ENCODE measurements around the gene TKT. TPM values are rescaled to one million over a fixed set of nuclear protein-coding genes. Genes with fewer than 3 reads are reported as not detected.

TKT gene
- total RNA-seq, 4 donors from 2014 or later = 130 to 171 (median 145) TPM

DNA sequence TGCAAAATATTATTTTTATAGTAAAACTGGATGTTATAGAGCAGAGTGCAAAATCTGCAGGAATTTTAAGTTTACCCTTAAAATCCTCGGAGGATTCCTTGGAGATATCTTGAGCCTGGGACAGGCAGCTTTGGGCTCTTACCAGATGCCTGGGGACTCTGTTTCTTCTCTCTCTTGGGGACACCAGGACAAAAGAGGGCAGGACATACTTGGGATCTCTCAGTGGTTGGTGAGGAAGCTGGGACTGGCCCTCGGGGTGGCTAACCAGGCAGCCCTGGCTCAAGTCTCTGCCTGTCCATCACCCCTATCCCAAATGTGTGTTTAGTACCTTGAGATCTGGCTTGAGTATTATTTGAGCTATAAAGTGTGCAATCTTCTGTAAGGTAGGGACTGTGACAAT is 38.6 kb downstream of the TKT start:
- TF ChIP-seq, protein P1, sequence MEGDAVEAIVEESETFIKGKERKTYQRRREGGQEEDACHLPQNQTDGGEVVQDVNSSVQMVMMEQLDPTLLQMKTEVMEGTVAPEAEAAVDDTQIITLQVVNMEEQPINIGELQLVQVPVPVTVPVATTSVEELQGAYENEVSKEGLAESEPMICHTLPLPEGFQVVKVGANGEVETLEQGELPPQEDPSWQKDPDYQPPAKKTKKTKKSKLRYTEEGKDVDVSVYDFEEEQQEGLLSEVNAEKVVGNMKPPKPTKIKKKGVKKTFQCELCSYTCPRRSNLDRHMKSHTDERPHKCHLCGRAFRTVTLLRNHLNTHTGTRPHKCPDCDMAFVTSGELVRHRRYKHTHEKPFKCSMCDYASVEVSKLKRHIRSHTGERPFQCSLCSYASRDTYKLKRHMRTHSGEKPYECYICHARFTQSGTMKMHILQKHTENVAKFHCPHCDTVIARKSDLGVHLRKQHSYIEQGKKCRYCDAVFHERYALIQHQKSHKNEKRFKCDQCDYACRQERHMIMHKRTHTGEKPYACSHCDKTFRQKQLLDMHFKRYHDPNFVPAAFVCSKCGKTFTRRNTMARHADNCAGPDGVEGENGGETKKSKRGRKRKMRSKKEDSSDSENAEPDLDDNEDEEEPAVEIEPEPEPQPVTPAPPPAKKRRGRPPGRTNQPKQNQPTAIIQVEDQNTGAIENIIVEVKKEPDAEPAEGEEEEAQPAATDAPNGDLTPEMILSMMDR (IDR thresholded peaks at IDR 0.05) = no peak
- TF ChIP-seq POLR2A (IDR thresholded peaks at IDR 0.05) = no peak
- no peak for DNase-seq
- H3K4me1 ChIP-seq = no peaks in the 10 kb centered on the region
- no peak overlapping the region for H3K27ac ChIP-seq
- no peaks in the 10 kb centered on the region for H3K9me3 ChIP-seq
- no peaks in the 10 kb centered on the region for H3K27me3 ChIP-seq
- no peaks in the 10 kb centered on the region for H3K36me3 ChIP-seq
- no peak overlapping the region for H3K4me3 ChIP-seq

DNA sequence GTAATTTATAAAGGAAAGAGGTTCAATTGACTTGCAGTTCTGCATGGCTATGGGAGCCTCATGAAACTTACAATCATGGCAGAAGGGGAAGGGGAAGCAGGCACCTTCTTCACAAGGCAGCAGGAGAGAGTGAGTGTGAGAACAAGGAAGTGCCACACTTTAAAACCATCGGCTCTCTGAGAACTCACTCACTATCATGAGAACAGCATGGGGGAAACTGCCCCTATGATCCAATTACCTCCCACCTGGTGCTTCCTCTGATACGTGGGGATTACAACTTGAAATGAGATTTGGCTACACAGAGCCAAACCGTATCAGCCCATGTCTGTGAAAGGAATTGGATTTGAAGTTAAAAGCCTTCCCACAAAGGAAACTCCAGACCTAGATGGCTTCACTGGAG is 39.1 kb downstream of the TKT start:
- no peak for DNase-seq
- H3K36me3 ChIP-seq = no peaks in the 10 kb centered on the region
- no peak overlapping the region for H3K4me3 ChIP-seq
- TF ChIP-seq POLR2A (IDR thresholded peaks at IDR 0.05) = no peak
- TF ChIP-seq, protein P1 (IDR thresholded peaks at IDR 0.05) = no peak
- H3K27ac ChIP-seq = no peak overlapping the region
- no peaks in the 10 kb centered on the region for H3K27me3 ChIP-seq
- H3K4me1 ChIP-seq = no peaks in the 10 kb centered on the region
- no peaks in the 10 kb centered on the region for H3K9me3 ChIP-seq

DNA sequence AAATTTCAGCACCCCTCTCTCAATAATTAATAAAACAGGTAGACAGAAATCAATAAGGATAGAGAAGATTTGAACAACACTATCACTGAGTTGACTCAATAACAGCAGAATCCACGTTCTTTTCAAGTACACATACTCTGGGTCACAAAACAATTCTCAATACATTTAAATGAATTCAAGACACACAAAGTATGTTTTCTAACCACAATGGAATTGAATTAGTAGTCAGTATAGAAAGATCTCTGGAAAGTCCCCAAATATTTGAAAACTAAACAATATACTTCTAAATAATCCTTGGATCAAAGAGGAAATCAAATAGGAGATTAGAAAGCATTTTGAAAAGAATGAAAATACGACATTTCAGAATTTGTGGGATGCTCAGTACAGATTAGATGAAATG is 40.0 kb downstream of the TKT start:
- no peak overlapping the region for H3K4me3 ChIP-seq
- H3K36me3 ChIP-seq = no peaks in the 10 kb centered on the region
- TF ChIP-seq POLR2A (IDR thresholded peaks at IDR 0.05) = no peak
- TF ChIP-seq, protein P1 (IDR thresholded peaks at IDR 0.05) = no peak
- H3K4me1 ChIP-seq = no peaks in the 10 kb centered on the region
- DNase-seq = no peak
- H3K9me3 ChIP-seq = no peaks in the 10 kb centered on the region
- H3K27ac ChIP-seq = no peak overlapping the region
- no peaks in the 10 kb centered on the region for H3K27me3 ChIP-seq

DNA sequence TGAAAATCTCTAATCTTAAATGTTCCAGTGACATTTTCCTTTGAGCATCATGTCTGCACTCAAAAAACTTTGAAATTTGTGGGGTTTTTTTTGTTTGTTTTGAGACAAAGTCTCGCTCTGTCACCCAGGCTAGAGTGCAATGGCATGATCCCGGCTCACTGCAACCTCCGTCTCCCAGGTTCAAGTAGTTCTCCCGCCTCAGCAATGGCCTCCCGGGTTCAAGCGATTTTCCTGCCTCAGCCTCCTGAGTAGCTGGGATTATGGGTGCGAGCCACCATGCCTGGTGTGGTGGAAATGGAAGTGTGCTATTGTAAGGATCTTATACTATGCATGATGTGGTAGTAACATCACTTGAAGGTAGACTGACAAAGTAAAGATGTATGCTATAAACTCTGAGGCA is 42.5 kb downstream of the TKT start:
- TF ChIP-seq, protein P1 (IDR thresholded peaks at IDR 0.05) = no peak
- no peak for TF ChIP-seq POLR2A (IDR thresholded peaks at IDR 0.05)

DNA sequence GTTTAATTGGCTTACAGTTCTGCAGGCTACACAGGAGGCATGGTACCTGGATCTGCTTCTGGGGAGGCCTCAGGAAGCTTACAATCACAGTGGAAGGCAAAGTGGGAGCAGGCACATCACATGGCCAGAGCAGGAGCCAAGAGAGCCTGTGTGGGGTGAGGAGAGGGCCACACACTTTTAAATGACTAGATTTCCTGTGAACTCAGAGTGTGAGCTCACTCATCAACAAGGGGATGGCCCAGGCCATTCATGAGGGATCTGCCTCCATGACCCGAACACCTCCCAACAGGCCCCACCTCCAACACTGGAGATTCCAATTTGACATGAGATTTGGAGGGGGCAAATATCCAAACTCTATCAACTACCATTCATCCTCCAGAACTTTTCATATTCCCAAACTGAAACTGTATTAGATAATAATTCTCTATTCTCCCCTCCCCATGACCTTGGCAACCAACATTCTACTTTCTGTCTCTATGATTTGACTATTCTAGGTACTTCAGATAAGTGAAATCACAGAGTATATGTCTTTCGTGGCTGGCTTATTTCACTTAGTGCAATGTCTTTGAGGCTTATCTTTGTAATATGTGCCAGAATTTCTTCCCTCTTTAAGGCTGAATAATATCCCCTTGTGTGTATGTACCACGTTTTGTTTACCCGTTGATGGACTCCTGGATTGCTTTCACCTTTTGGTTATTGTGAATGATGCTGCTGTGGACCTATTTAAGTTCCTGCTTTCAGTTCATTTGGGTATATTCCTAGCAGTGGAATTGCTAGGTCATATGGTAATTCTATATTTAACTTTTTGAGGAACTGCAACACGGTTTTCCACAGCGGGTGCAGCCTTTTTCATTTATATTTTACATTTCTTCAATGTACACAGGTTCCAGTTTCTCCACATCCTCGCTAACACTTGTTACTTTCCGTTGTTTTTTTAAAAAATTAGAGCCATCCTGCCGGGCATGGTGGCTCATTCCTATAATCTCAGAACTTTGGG is 43.8 kb downstream of the TKT start:
- Histone ChIP-seq H3K4me3 (no peak overlapping the region), H3K27me3 (no peaks in the 10 kb centered on the region), H3K36me3 (no peaks in the 10 kb centered on the region), H3K27ac (no peak overlapping the region), H3K9me3 (peaks cover 0 to 13% (median 0%) of the 10 kb centered on the region in 4 donors), H3K4me1 (no peaks in the 10 kb centered on the region)
- TF ChIP-seq POLR2A (IDR thresholded peaks at IDR 0.05) = no peak
- TF ChIP-seq, protein P1 (IDR thresholded peaks at IDR 0.05) = no peak
- DNase-seq = no peak

More for the DNA sequence above, 42.5 kb downstream of the TKT start:
- H3K27ac ChIP-seq = no peak overlapping the region
- no peaks in the 10 kb centered on the region for H3K27me3 ChIP-seq
- no peak overlapping the region for H3K4me3 ChIP-seq
- H3K4me1 ChIP-seq = no peaks in the 10 kb centered on the region
- no peaks in the 10 kb centered on the region for H3K36me3 ChIP-seq
- DNase-seq = no peak
- peaks cover 0 to 12% (median 0%) of the 10 kb centered on the region in 4 donors for H3K9me3 ChIP-seq

Measured in Peyer's patch (tissue), 4 donors.